Lower leg skin (tissue), 4 donors: ENCODE results near the gene TNIK. TPM values are rescaled to one million over a fixed set of nuclear protein-coding genes. Genes with fewer than 3 reads are reported as not detected.

ENCODE experiments used
- DNase-seq, 2 donors: peaks; one replicate each; pipeline ENCODE4 v3.0.0-alpha.2; 2019; ENCODE audit warnings: low spot score in 2 of 2
- H3K4me3 ChIP-seq: fragments of 200-600 bp; sonication (generic); 2 replicates; pipeline ENCODE4 v1.5.1; 2017; ENCODE audit warnings: mild to moderate bottlenecking, low read depth; ENCODE audit not compliant: poor library complexity, severe bottlenecking
- POLR2A ChIP-seq, 2 donors: fragments of 450-650 bp; IDR thresholded peaks; one replicate each; pipeline ENCODE4 v1.6.1; 2016 to 2017; ENCODE audit warnings: antibody characterized with exemption in 2 of 2, mild to moderate bottlenecking in 1 of 2, moderate library complexity in 1 of 2
- WGBS, 2 donors: methylation state at CpG; one replicate each; pipeline ENCODE4 v1.1.5; 2018; 5-methylcytosine and 5-hydroxymethylcytosine counted together
- intact Hi-C: fragments of 100-400 bp; cut with DNase I; formaldehyde crosslinking; loops from one replicate; pipeline ENCODE4 v1.15.0; 2023; ENCODE audit warnings: low total_unique reads
- total RNA-seq, 4 donors: library from RNA; depleted of rRNA; stranded (reverse); fragments of >200 nt; gene quantifications; one replicate each; pipeline ENCODE4 v1.1.0, GENCODE V29; 2016
- TF ChIP-seq, protein P1 (sequence below), 3 donors: fragments of 450-650 bp; IDR thresholded peaks; one replicate each; pipeline ENCODE4 v1.5.1; 2016; ENCODE audit warnings: antibody characterized with exemption in 3 of 3, mild to moderate bottlenecking in 3 of 3, moderate library complexity in 2 of 3

The TNIK gene
- total RNA-seq, 4 donors from 2014 or later: 0.72 to 4.7 (median 2.4) TPM

DNA sequence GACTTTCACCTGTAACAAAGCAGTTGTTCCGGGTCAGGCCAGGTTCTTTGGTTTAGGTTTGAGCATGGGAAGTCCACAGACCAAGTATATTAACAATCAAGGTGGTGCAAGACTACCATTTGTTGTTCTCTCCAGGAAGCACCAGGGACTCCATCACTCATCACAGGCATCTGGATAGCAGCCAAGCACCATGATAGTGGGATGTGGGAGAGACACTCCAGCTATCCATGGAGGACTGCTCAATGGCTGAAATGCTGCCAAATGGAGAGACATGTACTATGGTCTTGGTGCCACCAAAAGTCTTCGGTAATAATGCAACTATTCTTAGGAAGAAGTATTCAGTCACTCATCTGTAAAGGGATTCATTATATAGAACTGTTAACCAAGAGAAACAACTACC, 143.0 kb downstream of the TNIK start:
- DNase-seq: no peak
- intact Hi-C loops: no loop called here
- TF ChIP-seq POLR2A (IDR thresholded peaks at IDR 0.05): no peak
- TF ChIP-seq, protein P1, sequence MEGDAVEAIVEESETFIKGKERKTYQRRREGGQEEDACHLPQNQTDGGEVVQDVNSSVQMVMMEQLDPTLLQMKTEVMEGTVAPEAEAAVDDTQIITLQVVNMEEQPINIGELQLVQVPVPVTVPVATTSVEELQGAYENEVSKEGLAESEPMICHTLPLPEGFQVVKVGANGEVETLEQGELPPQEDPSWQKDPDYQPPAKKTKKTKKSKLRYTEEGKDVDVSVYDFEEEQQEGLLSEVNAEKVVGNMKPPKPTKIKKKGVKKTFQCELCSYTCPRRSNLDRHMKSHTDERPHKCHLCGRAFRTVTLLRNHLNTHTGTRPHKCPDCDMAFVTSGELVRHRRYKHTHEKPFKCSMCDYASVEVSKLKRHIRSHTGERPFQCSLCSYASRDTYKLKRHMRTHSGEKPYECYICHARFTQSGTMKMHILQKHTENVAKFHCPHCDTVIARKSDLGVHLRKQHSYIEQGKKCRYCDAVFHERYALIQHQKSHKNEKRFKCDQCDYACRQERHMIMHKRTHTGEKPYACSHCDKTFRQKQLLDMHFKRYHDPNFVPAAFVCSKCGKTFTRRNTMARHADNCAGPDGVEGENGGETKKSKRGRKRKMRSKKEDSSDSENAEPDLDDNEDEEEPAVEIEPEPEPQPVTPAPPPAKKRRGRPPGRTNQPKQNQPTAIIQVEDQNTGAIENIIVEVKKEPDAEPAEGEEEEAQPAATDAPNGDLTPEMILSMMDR (IDR thresholded peaks at IDR 0.05): no peak
- no peak overlapping the region for H3K4me3 ChIP-seq
- WGBS, 2 donors: 89 to 90% methylated on average over 2 of the region's 2 CpGs

DNA sequence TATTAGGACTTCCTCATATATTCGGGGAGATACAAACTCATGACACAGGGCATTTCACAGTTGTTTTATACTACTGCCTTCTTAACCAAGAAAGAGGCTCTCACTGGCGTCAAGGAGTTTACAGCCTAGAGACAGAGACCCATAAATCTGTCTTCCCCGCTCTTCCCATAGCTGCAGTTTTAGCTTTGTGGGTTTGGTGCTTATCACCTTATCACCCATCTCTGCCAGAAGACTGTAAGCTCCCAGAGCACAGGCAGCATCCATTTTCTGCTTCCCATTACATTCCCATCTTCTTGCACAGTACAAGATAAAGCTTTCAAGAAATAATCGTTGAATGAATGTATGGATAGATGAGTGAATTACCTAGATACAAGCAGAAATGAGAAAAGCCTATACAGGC, 144.3 kb downstream of the TNIK start:
- TF ChIP-seq, protein P1 (IDR thresholded peaks at IDR 0.05): no peak
- no peak for TF ChIP-seq POLR2A (IDR thresholded peaks at IDR 0.05)
- DNase-seq: no peak
- WGBS, 2 donors: 88 to 93% methylated on average over 4 of the region's 4 CpGs
- no peak overlapping the region for H3K4me3 ChIP-seq
- intact Hi-C loops: loop anchor here (1.0 kb wide), 1 partner anchor 30 kb away; no protein-coding TSS in a partner anchor

DNA sequence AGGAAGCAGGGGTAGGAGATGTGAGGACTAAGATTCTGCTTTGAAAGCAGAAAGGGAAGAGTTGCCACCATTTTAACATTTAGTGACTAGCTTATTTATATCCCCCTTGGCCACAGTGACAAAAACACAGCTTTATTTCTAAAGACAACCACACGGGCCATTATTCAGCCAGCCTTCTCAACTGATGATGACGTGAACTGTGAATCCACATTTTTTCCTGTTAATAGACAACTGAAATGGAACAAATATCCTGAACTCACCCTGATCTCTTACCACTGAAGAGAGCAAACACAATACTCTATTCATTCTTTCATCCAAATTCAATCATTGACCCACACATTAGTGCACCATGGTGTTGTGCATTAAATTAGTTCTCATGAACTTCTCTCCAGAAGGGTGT, 145.1 kb downstream of the TNIK start:
- intact Hi-C loops: no loop called here
- DNase-seq: no peak
- WGBS, 2 donors: 80% methylated on average over 2 of the region's 2 CpGs
- TF ChIP-seq, protein P1 (IDR thresholded peaks at IDR 0.05): no peak
- no peak for TF ChIP-seq POLR2A (IDR thresholded peaks at IDR 0.05)
- no peak overlapping the region for H3K4me3 ChIP-seq

DNA sequence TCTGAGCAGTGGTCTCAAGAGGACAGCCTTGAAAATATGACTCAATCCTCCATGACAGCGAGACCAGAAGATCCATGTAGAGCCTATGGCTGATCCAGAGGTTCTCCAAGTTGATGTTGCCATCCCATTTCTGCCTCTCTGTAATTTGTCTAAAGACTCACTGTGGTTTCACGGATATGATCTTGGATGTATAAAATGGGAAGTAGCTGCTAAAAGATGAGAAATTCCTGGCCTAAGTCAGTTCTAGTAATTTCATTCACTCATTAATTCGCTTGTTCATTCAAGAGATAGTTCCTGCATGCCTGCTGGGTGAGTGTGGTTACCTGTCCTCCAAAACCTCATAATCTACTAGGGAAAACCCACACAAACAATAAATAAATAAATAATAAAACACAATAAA, 145.9 kb downstream of the TNIK start:
- intact Hi-C loops: no loop called here
- H3K4me3 ChIP-seq: no peak overlapping the region
- no peak for DNase-seq
- no peak for TF ChIP-seq POLR2A (IDR thresholded peaks at IDR 0.05)
- TF ChIP-seq, protein P1 (IDR thresholded peaks at IDR 0.05): no peak
- WGBS, 2 donors: 85 to 92% methylated on average over 3 of the region's 3 CpGs

- no peak for DNase-seq
- WGBS, 2 donors: 89 to 97% methylated on average over 7 of the region's 7 CpGs
- intact Hi-C loops: no loop called here
- no peak overlapping the region for H3K4me3 ChIP-seq
- TF ChIP-seq, protein P1 (IDR thresholded peaks at IDR 0.05): no peak
- TF ChIP-seq POLR2A (IDR thresholded peaks at IDR 0.05): no peak
Observed at GRCh38 chr3:171313702-171314101, 146.5 kb downstream of the TNIK start.

- DNase-seq: no peak
- intact Hi-C loops: no loop called here
- TF ChIP-seq, protein P1 (IDR thresholded peaks at IDR 0.05): no peak
- H3K4me3 ChIP-seq: no peak overlapping the region
- WGBS, 2 donors: 89 to 90% methylated on average over 8 of the region's 8 CpGs
Observed at GRCh38 chr3:171312741-171313140, 147.5 kb downstream of the TNIK start.
